Activated CD8-positive, alpha-beta T cell treated with anti-CD3 and anti-CD28 coated beads for 36 hours (primary cell): Measurements from ENCODE around the gene GTPBP10. TPM values are rescaled to one million over a fixed set of nuclear protein-coding genes. Genes with fewer than 3 reads are reported as not detected.

ENCODE experiments used
- ATAC-seq: fragments of 200-7000 bp; cut with Tn5 transposase; one replicate; pipeline ENCODE4 v1.10.0; 2021; ENCODE audit warnings: mild to moderate bottlenecking, moderate library complexity
- CTCF ChIA-PET: fragments of 350-600 bp; sonication (Branson Sonifier 250); formaldehyde crosslinking; loops from one replicate; lab custom pipeline; 2021; ENCODE audit warnings: antibody characterized with exemption; lab: Charles Lee
- POLR2A ChIA-PET: fragments of 350-600 bp; sonication (Branson Sonifier 250); formaldehyde crosslinking; loops from one replicate; lab custom pipeline; 2021; ENCODE audit warnings: antibody characterized with exemption; lab: Charles Lee
- DNase-seq: peaks from one replicate; pipeline ENCODE4 v3.0.0-alpha.2; 2020
- H3K27ac Mint-ChIP-seq: one replicate; pipeline ENCODE4 v1.8.0; 2021; ENCODE audit warnings: mild to moderate bottlenecking, mixed read lengths
- H3K27me3 Mint-ChIP-seq: one replicate; pipeline ENCODE4 v1.8.0; 2021; ENCODE audit warnings: mixed read lengths
- H3K36me3 Mint-ChIP-seq: one replicate; pipeline ENCODE4 v1.8.0; 2021; ENCODE audit warnings: low read depth, mixed read lengths
- H3K4me1 Mint-ChIP-seq: one replicate; pipeline ENCODE4 v1.8.0; 2021; ENCODE audit warnings: low read depth, mixed read lengths
- H3K4me3 Mint-ChIP-seq: one replicate; pipeline ENCODE4 v1.8.0; 2021; ENCODE audit warnings: mild to moderate bottlenecking, moderate library complexity, mixed read lengths
- H3K9me3 Mint-ChIP-seq: one replicate; pipeline ENCODE4 v1.8.0; 2021; ENCODE audit warnings: mixed read lengths
- intact Hi-C: fragments of 100-400 bp; cut with micrococcal nuclease; formaldehyde crosslinking; loops from one replicate; pipeline ENCODE4 v1.10.0; 2022
- total RNA-seq, 2 experiments: library from RNA; stranded (reverse); gene quantifications; one replicate each; pipeline ENCODE4 v1.2.3, GENCODE V29; 2021
- TF ChIP-seq, protein P1 (sequence below): fragments of 200-600 bp; IDR thresholded peaks from one replicate; pipeline ENCODE4 v1.8.0; 2022; ENCODE audit warnings: antibody characterized with exemption, mild to moderate bottlenecking

Gene GTPBP10, protein sequence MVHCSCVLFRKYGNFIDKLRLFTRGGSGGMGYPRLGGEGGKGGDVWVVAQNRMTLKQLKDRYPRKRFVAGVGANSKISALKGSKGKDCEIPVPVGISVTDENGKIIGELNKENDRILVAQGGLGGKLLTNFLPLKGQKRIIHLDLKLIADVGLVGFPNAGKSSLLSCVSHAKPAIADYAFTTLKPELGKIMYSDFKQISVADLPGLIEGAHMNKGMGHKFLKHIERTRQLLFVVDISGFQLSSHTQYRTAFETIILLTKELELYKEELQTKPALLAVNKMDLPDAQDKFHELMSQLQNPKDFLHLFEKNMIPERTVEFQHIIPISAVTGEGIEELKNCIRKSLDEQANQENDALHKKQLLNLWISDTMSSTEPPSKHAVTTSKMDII
- 10 to 100 TPM; 47.9 to 48.1 TPM for total RNA-seq

DNA sequence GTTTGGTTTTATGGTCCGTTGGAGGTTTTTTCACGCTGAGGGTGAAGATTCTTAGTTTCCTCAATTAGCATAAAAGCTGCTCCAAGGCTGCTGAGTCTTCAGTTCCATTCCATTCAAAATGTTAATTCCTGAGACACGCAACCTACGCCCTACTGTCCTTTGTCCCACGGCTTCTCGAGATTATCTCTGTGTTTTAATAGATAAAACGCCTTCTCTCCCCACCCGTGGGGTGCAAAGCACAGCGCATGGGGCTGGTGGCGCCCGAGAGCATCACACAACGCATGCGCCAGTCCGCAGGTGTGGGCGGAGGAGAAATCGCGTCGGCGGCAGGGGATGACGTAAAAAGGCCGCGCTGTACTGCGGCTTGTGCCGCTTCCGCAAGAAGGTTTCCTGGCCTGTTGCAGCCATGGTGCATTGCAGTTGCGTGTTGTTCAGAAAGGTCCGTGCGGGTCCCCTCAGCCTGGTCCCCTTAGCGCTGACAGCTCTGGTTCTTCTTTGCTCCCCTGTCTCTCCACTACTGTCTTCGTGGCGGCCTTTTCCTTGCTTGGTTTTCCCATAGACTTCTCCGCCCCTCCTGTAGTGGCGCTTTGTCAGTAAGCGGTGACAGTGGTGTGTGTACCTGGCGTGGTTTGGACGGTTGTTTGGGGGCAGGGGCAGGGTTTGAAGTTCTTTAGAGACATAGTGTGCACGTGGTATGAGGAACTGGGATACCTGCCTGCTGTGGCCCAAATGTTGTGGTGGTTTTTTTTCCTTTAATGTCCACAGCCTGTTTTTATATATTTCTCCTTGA, at the start of gene GTPBP10:
Gene GTPBP10 (plus strand): TSS at position 381 of the 790 bp plus-strand sequence. CDS start 26 bp downstream, at position 407.
- Mint-ChIP-seq H3K4me3 (peak within 1 kb of the TSS; percentile 95), H3K4me1 (peaks cover 39% of the 10 kb centered on the region), H3K27ac (peak within 1 kb of the TSS; percentile 98), H3K27me3 (no peaks in the 10 kb centered on the region), H3K9me3 (peaks cover 2% of the 10 kb centered on the region), H3K36me3 (peaks cover 37% of the 10 kb centered on the region)
- CTCF ChIA-PET: interaction anchor here (0.5 to 1.7 kb wide), 17 partner anchors 8 to 184 kb away, joined by 3 to 6 read pairs (median 3); partner anchors contain the start of gene CLDN12
- POLR2A ChIA-PET: interaction anchor here (0.7 to 2.1 kb wide), 5 partner anchors 11 to 1899 kb away, joined by 3 to 14 read pairs (median 3); partner anchors contain the start of gene CLDN12
- ATAC-seq: peak; percentile 97
- peak; percentile 96 for DNase-seq
- intact Hi-C loops: loop anchor here (5.0 kb wide), 1 partner anchor 56 kb away; the partner anchor contains the start of gene CLDN12
- TF ChIP-seq, protein P1, sequence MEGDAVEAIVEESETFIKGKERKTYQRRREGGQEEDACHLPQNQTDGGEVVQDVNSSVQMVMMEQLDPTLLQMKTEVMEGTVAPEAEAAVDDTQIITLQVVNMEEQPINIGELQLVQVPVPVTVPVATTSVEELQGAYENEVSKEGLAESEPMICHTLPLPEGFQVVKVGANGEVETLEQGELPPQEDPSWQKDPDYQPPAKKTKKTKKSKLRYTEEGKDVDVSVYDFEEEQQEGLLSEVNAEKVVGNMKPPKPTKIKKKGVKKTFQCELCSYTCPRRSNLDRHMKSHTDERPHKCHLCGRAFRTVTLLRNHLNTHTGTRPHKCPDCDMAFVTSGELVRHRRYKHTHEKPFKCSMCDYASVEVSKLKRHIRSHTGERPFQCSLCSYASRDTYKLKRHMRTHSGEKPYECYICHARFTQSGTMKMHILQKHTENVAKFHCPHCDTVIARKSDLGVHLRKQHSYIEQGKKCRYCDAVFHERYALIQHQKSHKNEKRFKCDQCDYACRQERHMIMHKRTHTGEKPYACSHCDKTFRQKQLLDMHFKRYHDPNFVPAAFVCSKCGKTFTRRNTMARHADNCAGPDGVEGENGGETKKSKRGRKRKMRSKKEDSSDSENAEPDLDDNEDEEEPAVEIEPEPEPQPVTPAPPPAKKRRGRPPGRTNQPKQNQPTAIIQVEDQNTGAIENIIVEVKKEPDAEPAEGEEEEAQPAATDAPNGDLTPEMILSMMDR: peak; percentile 68

DNA sequence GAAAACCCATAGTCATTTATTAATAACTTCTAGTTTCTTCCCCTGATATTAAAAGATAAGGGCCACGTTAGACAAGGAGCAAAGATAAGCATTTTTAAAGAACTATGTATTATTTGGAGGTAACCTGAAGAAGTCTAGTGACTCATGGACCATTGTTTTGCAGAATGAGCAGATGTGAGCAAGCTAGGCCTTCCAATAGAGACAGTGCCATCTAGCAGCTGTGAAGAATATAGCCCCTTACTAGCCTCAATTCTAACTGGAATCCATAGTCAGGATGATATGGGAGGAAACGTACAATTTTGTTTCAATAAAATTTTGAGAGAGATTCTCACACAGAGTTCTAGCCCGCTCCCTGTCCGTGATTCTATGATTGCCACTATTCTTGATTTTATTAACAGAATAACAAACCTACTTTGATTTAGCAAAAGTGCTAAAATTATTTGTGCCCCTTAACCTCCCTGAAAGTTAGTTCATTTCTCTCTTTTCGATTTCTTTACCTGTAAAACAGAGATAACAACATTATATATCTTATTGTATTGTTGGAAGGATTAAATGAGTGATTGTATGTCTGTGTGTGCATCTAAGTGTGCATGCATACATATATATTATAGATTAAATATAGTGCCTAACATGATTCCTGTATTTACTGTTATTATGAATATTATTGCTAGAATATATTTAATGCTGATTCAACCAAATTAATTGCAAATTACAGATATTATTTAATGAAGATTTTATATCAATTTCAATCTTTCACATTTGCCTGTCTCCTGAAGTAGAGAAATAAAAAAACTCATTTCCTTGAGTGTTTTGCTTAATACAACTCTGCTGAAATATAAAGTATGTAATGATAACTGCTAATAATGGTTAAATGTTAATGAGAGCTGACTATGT, 48.1 kb upstream of the GTPBP10 start:
- no peaks in the 10 kb centered on the region for H3K36me3 Mint-ChIP-seq
- H3K27me3 Mint-ChIP-seq: peaks cover 11% of the 10 kb centered on the region
- H3K4me3 Mint-ChIP-seq: no peak overlapping the region
- peaks cover 2% of the 10 kb centered on the region for H3K9me3 Mint-ChIP-seq
- TF ChIP-seq, protein P1: no peak
- DNase-seq: no peak
- POLR2A ChIA-PET: no interaction called here
- intact Hi-C loops: no loop called here
- peak; percentile 74 for ATAC-seq
- CTCF ChIA-PET: interaction anchor here (1.0 to 1.2 kb wide), 2 partner anchors 10 to 14 kb away, joined by 4 to 6 read pairs; no protein-coding TSS in a partner anchor
- no peaks in the 10 kb centered on the region for H3K4me1 Mint-ChIP-seq
- no peak overlapping the region for H3K27ac Mint-ChIP-seq

DNA sequence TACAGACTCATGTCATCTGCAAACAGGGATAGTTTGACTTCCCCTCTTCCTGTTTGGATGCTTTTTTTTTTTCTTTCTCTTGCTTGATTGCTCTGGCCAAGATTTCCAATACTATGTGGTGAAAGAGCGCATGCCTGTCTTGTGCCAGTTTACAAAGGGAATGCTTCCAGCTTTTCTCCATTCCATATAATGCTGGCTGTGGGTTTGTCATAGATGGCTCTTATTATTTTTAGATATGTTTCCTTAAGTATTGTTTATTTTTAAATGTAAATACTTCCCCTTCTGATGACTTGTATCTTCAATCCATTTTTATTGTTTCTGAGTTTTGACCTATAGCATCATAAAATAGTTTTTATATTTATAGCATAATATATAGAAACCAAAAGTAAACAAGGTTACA, 43.3 kb upstream of the GTPBP10 start:
- H3K4me1 Mint-ChIP-seq: no peaks in the 10 kb centered on the region
- H3K9me3 Mint-ChIP-seq: no peaks in the 10 kb centered on the region
- DNase-seq (no peak), ATAC-seq (no peak)
- peaks cover 14% of the 10 kb centered on the region for H3K27me3 Mint-ChIP-seq
- CTCF ChIA-PET: interaction anchor here (1.2 to 2.0 kb wide), 2 partner anchors 9 to 13 kb away, joined by 3 to 10 read pairs; no protein-coding TSS in a partner anchor
- intact Hi-C loops: no loop called here
- POLR2A ChIA-PET: no interaction called here
- no peak overlapping the region for H3K27ac Mint-ChIP-seq
- TF ChIP-seq, protein P1: no peak
- no peaks in the 10 kb centered on the region for H3K36me3 Mint-ChIP-seq
- H3K4me3 Mint-ChIP-seq: no peak overlapping the region

DNA sequence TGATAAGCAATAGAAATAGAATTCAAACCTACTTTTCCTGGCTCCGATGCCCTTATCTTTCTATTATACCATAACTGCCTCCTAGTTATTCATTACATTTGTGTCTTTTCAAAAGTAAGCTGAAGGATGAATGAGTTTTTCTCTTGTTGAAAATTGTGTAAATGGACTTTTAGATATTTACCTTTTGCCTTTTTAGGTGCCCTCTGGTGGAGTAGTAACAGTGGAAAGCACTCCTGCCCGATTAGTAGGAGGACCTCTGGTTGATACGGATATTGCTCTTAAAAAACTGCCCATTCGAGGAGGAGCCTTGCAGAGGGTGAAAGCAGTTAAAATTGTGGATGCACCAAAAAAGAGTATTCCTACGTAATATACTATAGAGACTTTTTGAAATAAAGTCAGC, 36.6 kb upstream of the GTPBP10 start:
- ATAC-seq (no peak), DNase-seq (no peak)
- H3K4me3 Mint-ChIP-seq: no peak overlapping the region
- ChIA-PET CTCF (interaction anchor here (1.6 kb wide), 1 partner anchor 118 kb away, joined by 7 read pairs; no protein-coding TSS in a partner anchor), POLR2A (no interaction called here)
- H3K27me3 Mint-ChIP-seq: peaks cover 7% of the 10 kb centered on the region
- H3K27ac Mint-ChIP-seq: no peak overlapping the region
- intact Hi-C loops: loop anchor here (5.0 kb wide), 1 partner anchor 117 kb away; no protein-coding TSS in a partner anchor
- TF ChIP-seq, protein P1: no peak
- H3K4me1 Mint-ChIP-seq: no peaks in the 10 kb centered on the region
- H3K9me3 Mint-ChIP-seq: no peaks in the 10 kb centered on the region
- H3K36me3 Mint-ChIP-seq: no peaks in the 10 kb centered on the region
